ENCODE results near the gene THSD4.

- TF ChIP-seq, protein P1, sequence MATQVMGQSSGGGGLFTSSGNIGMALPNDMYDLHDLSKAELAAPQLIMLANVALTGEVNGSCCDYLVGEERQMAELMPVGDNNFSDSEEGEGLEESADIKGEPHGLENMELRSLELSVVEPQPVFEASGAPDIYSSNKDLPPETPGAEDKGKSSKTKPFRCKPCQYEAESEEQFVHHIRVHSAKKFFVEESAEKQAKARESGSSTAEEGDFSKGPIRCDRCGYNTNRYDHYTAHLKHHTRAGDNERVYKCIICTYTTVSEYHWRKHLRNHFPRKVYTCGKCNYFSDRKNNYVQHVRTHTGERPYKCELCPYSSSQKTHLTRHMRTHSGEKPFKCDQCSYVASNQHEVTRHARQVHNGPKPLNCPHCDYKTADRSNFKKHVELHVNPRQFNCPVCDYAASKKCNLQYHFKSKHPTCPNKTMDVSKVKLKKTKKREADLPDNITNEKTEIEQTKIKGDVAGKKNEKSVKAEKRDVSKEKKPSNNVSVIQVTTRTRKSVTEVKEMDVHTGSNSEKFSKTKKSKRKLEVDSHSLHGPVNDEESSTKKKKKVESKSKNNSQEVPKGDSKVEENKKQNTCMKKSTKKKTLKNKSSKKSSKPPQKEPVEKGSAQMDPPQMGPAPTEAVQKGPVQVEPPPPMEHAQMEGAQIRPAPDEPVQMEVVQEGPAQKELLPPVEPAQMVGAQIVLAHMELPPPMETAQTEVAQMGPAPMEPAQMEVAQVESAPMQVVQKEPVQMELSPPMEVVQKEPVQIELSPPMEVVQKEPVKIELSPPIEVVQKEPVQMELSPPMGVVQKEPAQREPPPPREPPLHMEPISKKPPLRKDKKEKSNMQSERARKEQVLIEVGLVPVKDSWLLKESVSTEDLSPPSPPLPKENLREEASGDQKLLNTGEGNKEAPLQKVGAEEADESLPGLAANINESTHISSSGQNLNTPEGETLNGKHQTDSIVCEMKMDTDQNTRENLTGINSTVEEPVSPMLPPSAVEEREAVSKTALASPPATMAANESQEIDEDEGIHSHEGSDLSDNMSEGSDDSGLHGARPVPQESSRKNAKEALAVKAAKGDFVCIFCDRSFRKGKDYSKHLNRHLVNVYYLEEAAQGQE (IDR thresholded peaks at IDR 0.05; ENCODE audit: insufficient replicate concordance, low read depth), result no peak
- TF ChIP-seq CTCF (IDR thresholded peaks at IDR 0.05; ENCODE audit: insufficient read depth, low read length) (no peak), SPI1 (IDR thresholded peaks at IDR 0.05; ENCODE audit: borderline replicate concordance, low read depth) (no peak)
Observed at GRCh38 chr15:71820127-71820526, 704.9 kb downstream of the THSD4 start.

All from HL-60 (cell line).